ENCODE data around the gene COL18A1.
A peak's percentile ranks its signal among the peaks of the same experiment; 100 is the strongest.

Gene COL18A1

DNA sequence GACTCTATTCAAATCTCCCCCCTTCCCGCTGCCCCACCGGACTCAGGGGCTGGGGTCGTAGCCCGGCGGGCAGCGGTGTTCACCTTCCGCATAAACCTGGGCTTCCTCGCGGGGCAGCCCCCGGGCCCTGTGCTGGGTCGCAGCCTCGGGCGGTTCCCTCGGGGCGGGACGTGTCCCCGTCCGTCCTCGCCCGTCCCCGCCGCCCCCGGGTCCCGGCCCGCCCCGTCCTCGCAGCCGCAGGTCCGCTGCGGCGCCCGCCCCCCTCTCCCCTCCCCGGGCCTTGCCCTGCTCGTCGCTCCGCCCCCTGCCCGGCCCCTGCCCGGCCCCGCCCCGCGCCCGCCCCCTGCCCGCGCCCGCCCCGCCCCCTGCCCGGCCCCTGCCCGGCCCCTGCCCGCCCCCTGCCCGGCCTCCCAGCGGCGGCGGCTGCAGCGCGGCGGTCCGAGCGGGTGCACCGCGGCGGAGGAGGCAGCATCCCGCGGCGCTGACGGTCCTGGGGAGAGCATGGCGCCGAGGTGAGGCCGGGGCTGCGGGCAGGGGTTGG is at the start of gene COL18A1:
TSS of gene COL18A1 (plus strand) at position 436 of the 541 bp plus-strand sequence. CDS start at position 502, 66 bp downstream.
- TF ChIP-seq EZH2 (IDR thresholded peaks at IDR 0.05; ENCODE audit: borderline replicate concordance, low read depth, low read length, severe bottlenecking), result no peak
- TF ChIP-seq, protein P1, sequence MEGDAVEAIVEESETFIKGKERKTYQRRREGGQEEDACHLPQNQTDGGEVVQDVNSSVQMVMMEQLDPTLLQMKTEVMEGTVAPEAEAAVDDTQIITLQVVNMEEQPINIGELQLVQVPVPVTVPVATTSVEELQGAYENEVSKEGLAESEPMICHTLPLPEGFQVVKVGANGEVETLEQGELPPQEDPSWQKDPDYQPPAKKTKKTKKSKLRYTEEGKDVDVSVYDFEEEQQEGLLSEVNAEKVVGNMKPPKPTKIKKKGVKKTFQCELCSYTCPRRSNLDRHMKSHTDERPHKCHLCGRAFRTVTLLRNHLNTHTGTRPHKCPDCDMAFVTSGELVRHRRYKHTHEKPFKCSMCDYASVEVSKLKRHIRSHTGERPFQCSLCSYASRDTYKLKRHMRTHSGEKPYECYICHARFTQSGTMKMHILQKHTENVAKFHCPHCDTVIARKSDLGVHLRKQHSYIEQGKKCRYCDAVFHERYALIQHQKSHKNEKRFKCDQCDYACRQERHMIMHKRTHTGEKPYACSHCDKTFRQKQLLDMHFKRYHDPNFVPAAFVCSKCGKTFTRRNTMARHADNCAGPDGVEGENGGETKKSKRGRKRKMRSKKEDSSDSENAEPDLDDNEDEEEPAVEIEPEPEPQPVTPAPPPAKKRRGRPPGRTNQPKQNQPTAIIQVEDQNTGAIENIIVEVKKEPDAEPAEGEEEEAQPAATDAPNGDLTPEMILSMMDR (IDR thresholded peaks at IDR 0.05; ENCODE audit: borderline replicate concordance, extremely low read depth, low read length, poor library complexity, severe bottlenecking), result no peak
- no peak within 1 kb of the TSS for H3K4me3 ChIP-seq (ENCODE audit: low read depth in 1 of 2, low read length in 2 of 2)
- peaks cover 3% of the 10 kb centered on the region for H3K9me3 ChIP-seq (ENCODE audit: insufficient read depth, low read length, severe bottlenecking)
- no peak within 1 kb of the TSS for H3K4me2 ChIP-seq (ENCODE audit: insufficient read depth, low read length)
- H3K4me1 ChIP-seq (ENCODE audit: insufficient read depth, low read length), result no peaks in the 10 kb centered on the region
- no peak within 1 kb of the TSS for H3K9ac ChIP-seq (ENCODE audit: low read depth, low read length)
- no peak within 1 kb of the TSS for H3K27ac ChIP-seq (ENCODE audit: low read length)
- no peak within 1 kb of the TSS for H2AFZ ChIP-seq (ENCODE audit: low read depth, low read length)
- DNase-seq, result no peak
- no peak for ATAC-seq (ENCODE audit: insufficient read depth, low read depth)
- H3K79me2 ChIP-seq (ENCODE audit: insufficient read depth, low read length), result no peaks in the 10 kb centered on the region
- no peaks in the 10 kb centered on the region for H3K27me3 ChIP-seq (ENCODE audit: insufficient read depth, low read length, poor library complexity)
- H3K36me3 ChIP-seq (ENCODE audit: insufficient read depth, low read length), result no peaks in the 10 kb centered on the region
- 0 out of 2 replicates have a peak, but pooled peaks cover 4% of the 10 kb centered on the region for H4K20me1 ChIP-seq (ENCODE audit: insufficient read depth, low read length)

DNA sequence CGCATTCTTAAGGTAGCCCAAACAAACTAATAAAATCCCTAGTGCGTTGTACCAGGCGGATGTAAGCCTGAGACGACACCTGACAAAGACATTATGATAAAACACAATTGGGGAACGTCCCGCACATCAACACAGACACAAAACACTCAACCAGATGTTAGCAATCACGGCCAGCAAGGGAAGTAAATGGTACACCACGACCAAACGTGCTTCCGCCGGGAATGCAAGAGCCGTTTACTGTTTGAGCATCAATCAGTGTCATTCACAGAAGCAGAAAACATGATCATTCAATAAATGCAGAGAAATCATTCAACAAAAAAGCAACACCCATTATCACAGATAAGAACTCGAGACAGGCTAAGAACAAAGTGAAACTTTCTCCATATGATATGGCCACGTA is 49.4 kb upstream of the COL18A1 start:
- Histone ChIP-seq H3K4me2 (ENCODE audit: insufficient read depth, low read length) (no peak overlapping the region), H4K20me1 (ENCODE audit: insufficient read depth, low read length) (peaks cover 2% of the 10 kb centered on the region; the same call in 1 of the 2 replicates)

GRCh38 chr21:45356251-45356650 is 48.7 kb upstream of the COL18A1 start:
- TF ChIP-seq, protein P1 (IDR thresholded peaks at IDR 0.05; ENCODE audit: borderline replicate concordance, extremely low read depth, low read length, poor library complexity, severe bottlenecking), result peak; percentile 47
- TF ChIP-seq EZH2 (IDR thresholded peaks at IDR 0.05; ENCODE audit: borderline replicate concordance, low read depth, low read length, severe bottlenecking), result no peak
- Histone ChIP-seq H3K4me2 (ENCODE audit: insufficient read depth, low read length) (no peak overlapping the region), H4K20me1 (ENCODE audit: insufficient read depth, low read length) (peaks cover 2% of the 10 kb centered on the region; the same call in 1 of the 2 replicates), H3K9me3 (ENCODE audit: insufficient read depth, low read length, severe bottlenecking) (no peaks in the 10 kb centered on the region), H3K9ac (ENCODE audit: low read depth, low read length) (no peak overlapping the region), H3K4me3 (ENCODE audit: low read depth in 1 of 2, low read length in 2 of 2) (no peak overlapping the region), H3K36me3 (ENCODE audit: insufficient read depth, low read length) (no peaks in the 10 kb centered on the region), H3K79me2 (ENCODE audit: insufficient read depth, low read length) (no peaks in the 10 kb centered on the region), H3K4me1 (ENCODE audit: insufficient read depth, low read length) (no peaks in the 10 kb centered on the region), H3K27me3 (ENCODE audit: insufficient read depth, low read length, poor library complexity) (peaks cover 9% of the 10 kb centered on the region), H2AFZ (ENCODE audit: low read depth, low read length) (no peak overlapping the region), H3K27ac (ENCODE audit: low read length) (no peak overlapping the region)
- no peak for ATAC-seq (ENCODE audit: insufficient read depth, low read depth)
- no peak for DNase-seq

More for the DNA sequence above, 49.4 kb upstream of the COL18A1 start:
- Histone ChIP-seq H3K4me1 (ENCODE audit: insufficient read depth, low read length) (no peaks in the 10 kb centered on the region), H3K79me2 (ENCODE audit: insufficient read depth, low read length) (no peaks in the 10 kb centered on the region), H3K27ac (ENCODE audit: low read length) (no peak overlapping the region), H3K27me3 (ENCODE audit: insufficient read depth, low read length, poor library complexity) (peaks cover 9% of the 10 kb centered on the region), H3K36me3 (ENCODE audit: insufficient read depth, low read length) (no peaks in the 10 kb centered on the region), H3K9me3 (ENCODE audit: insufficient read depth, low read length, severe bottlenecking) (no peaks in the 10 kb centered on the region), H3K9ac (ENCODE audit: low read depth, low read length) (no peak overlapping the region), H2AFZ (ENCODE audit: low read depth, low read length) (no peak overlapping the region), H3K4me3 (ENCODE audit: low read depth in 1 of 2, low read length in 2 of 2) (no peak overlapping the region)
- TF ChIP-seq EZH2 (IDR thresholded peaks at IDR 0.05; ENCODE audit: borderline replicate concordance, low read depth, low read length, severe bottlenecking), result no peak
- TF ChIP-seq, protein P1 (IDR thresholded peaks at IDR 0.05; ENCODE audit: borderline replicate concordance, extremely low read depth, low read length, poor library complexity, severe bottlenecking), result no peak
- no peak for DNase-seq
- no peak for ATAC-seq (ENCODE audit: insufficient read depth, low read depth)
